Nephron progenitor cell (in vitro differentiated cells): ENCODE data around the gene CDK14.

Source experiments
- DNase-seq: peaks from one replicate; pipeline ENCODE4 v3.0.0; 2021
- H3K27ac Mint-ChIP-seq: 2 replicates; pipeline ENCODE4 v1.8.0; 2021; ENCODE audit warnings: mild to moderate bottlenecking, moderate library complexity, mixed read lengths
- H3K27me3 Mint-ChIP-seq: 2 replicates; pipeline ENCODE4 v1.8.0; 2021; ENCODE audit warnings: mild to moderate bottlenecking, low read depth, mixed read lengths; ENCODE audit not compliant: poor library complexity
- H3K36me3 Mint-ChIP-seq: 2 replicates; pipeline ENCODE4 v1.8.0; 2021; ENCODE audit warnings: low read depth, mixed read lengths
- H3K4me1 Mint-ChIP-seq: 2 replicates; pipeline ENCODE4 v1.8.0; 2021; ENCODE audit warnings: mixed read lengths
- H3K4me3 Mint-ChIP-seq: 2 replicates; pipeline ENCODE4 v1.8.0; 2021; ENCODE audit warnings: mild to moderate bottlenecking, moderate library complexity, mixed read lengths
- H3K9me3 Mint-ChIP-seq: 2 replicates; pipeline ENCODE4 v1.8.0; 2021; ENCODE audit warnings: mild to moderate bottlenecking, moderate library complexity, mixed read lengths
- TF ChIP-seq, protein P1 (sequence below): fragments of 200-600 bp; sonication (generic); IDR thresholded peaks from 2 replicates; pipeline ENCODE4 v1.5.0; 2021; ENCODE audit warnings: antibody characterized with exemption

Gene CDK14

DNA sequence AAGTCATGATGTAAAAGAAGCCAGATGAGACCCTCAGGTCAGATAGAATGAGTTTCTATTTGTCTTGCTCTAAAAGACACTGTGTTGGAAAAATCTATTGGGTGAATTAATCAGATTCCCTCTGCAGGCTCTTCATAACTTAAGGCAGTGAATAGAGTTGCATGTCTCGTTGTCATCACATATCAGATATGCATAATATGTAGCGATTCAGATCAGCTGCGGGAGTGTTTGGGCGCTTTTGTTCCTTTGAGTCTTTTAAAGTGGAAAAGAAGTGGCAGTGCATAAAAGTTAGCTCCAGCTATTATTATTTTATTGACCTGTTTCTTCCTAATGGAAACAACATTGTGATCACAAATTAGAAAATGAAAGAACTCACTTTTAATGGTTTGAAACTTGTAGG, 84.4 kb downstream of the CDK14 start:
- H3K27me3 Mint-ChIP-seq: no peaks in the 10 kb centered on the region
- H3K4me1 Mint-ChIP-seq: peaks cover 19% of the 10 kb centered on the region
- TF ChIP-seq, protein P1, sequence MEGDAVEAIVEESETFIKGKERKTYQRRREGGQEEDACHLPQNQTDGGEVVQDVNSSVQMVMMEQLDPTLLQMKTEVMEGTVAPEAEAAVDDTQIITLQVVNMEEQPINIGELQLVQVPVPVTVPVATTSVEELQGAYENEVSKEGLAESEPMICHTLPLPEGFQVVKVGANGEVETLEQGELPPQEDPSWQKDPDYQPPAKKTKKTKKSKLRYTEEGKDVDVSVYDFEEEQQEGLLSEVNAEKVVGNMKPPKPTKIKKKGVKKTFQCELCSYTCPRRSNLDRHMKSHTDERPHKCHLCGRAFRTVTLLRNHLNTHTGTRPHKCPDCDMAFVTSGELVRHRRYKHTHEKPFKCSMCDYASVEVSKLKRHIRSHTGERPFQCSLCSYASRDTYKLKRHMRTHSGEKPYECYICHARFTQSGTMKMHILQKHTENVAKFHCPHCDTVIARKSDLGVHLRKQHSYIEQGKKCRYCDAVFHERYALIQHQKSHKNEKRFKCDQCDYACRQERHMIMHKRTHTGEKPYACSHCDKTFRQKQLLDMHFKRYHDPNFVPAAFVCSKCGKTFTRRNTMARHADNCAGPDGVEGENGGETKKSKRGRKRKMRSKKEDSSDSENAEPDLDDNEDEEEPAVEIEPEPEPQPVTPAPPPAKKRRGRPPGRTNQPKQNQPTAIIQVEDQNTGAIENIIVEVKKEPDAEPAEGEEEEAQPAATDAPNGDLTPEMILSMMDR: no peak
- no peak for DNase-seq
- H3K9me3 Mint-ChIP-seq: no peaks in the 10 kb centered on the region
- H3K4me3 Mint-ChIP-seq: no peak overlapping the region
- H3K36me3 Mint-ChIP-seq: no peaks in the 10 kb centered on the region
- H3K27ac Mint-ChIP-seq: peak overlapping the region; percentile 57

DNA sequence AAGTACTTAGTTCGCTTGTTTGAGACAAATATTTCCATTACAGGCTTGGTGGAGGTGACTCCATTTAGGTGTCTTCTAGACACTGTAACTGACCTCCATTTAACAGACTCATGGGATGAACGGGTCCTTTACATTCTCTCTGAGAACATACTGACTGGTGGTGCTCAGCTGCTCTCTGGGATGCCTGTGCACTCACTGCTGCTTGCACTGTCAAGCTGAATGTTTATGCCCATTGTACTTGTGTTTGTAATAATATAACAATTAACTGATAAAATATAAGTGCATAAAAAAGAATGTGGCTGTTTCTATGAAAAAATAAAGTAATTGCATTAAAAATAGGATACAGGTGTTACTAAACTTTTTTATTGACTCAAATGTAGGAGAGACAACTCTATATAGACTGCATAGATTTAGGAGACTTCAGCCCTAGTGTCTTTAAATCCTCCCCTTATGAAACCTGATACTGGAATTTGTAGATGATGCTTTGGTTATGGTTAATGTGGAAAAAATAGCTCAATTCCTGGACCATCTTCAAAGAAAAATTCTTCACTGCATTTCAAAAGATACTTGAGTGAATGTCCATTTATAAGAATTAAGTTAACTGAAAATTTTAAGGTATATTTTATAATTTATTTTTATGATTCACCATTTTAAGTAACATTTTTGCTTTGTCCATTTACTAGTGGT, 85.4 kb downstream of the CDK14 start:
- Mint-ChIP-seq H3K36me3 (no peaks in the 10 kb centered on the region), H3K4me1 (peaks cover 19% of the 10 kb centered on the region)

DNA sequence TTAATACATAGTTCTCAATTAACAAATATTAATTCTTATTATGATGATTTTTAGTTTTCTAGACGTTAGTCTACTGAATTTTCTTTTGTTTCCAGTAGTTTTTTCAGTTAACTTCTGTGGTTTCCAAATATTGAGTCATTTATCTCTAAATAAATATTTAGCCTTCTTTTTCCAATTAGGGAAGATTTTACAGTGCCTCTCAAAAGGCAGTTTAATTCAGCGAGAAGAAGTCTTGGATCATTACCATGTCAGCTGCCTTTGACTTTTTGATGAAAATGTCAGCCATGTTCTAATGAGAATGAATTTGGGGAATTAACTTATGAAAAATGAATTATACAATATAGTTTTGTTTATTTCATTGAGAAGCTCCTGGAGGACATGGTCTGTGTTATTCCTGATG, 90.0 kb downstream of the CDK14 start:
- H3K27ac Mint-ChIP-seq: no peak overlapping the region
- no peak overlapping the region for H3K4me3 Mint-ChIP-seq
- no peaks in the 10 kb centered on the region for H3K36me3 Mint-ChIP-seq
- no peaks in the 10 kb centered on the region for H3K27me3 Mint-ChIP-seq
- DNase-seq: no peak
- no peaks in the 10 kb centered on the region for H3K9me3 Mint-ChIP-seq
- H3K4me1 Mint-ChIP-seq: no peaks in the 10 kb centered on the region
- TF ChIP-seq, protein P1: no peak

More for the DNA sequence above, 85.4 kb downstream of the CDK14 start:
- DNase-seq: no peak
- TF ChIP-seq, protein P1: no peak
- no peaks in the 10 kb centered on the region for H3K27me3 Mint-ChIP-seq
- H3K27ac Mint-ChIP-seq: no peak overlapping the region
- H3K4me3 Mint-ChIP-seq: no peak overlapping the region
- H3K9me3 Mint-ChIP-seq: no peaks in the 10 kb centered on the region

- H3K27ac Mint-ChIP-seq: peak overlapping the region; percentile 35
- H3K4me3 Mint-ChIP-seq: no peak overlapping the region
- H3K9me3 Mint-ChIP-seq: no peaks in the 10 kb centered on the region
- TF ChIP-seq, protein P1: no peak
- no peaks in the 10 kb centered on the region for H3K27me3 Mint-ChIP-seq
- DNase-seq: no peak
- H3K4me1 Mint-ChIP-seq: no peaks in the 10 kb centered on the region
- no peaks in the 10 kb centered on the region for H3K36me3 Mint-ChIP-seq
Measured at GRCh38 chr7:90688810-90689209, 92.7 kb downstream of the CDK14 start.

DNA sequence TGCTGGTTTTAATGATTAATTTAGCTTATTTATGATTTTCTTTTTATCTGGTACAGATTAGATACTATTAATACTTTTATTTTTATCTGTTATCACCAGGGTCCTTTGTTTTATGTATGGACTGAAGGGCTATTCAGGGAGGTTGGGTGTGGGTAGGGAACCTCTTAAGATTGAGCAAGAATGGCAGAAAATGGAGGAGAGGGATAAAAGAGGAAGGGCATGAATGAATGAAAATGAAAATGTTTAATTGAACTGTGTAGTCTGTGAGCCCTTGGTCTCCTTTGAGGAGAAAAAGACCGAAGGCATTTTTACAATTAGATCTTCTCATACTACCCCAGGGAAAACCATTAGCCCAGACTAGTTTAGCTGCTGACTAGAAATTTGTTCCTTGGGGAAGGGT, 93.1 kb downstream of the CDK14 start:
- Mint-ChIP-seq H3K9me3 (no peaks in the 10 kb centered on the region), H3K27me3 (no peaks in the 10 kb centered on the region), H3K36me3 (no peaks in the 10 kb centered on the region), H3K27ac (no peak overlapping the region), H3K4me1 (no peaks in the 10 kb centered on the region), H3K4me3 (no peak overlapping the region)
- DNase-seq: no peak
- TF ChIP-seq, protein P1: no peak
